T-helper 17 cell (primary cell): ENCODE data around the gene HRH1. TPM values are rescaled to one million over a fixed set of nuclear protein-coding genes. Genes with fewer than 3 reads are reported as not detected.

Experiments
- ATAC-seq: fragments of 150-1000 bp; cut with Tn5 transposase; 2 replicates; pipeline ENCODE4 v1.10.0; 2021; ENCODE audit warnings: mild to moderate bottlenecking, moderate library complexity
- DNase-seq, 3 donors: peaks; one replicate each; pipeline versions ENCODE4 v3.0.0 to v3.0.0-alpha.2; 2020 to 2021
- H3K9me3 ChIP-seq: one replicate; pipeline ENCODE4 v1.7.0; 2013; ENCODE audit warnings: low read length, mild to moderate bottlenecking; ENCODE audit not compliant: control insufficient read depth, poor library complexity, severe bottlenecking
- H3K27ac Mint-ChIP-seq: one replicate; pipeline ENCODE4 v1.8.0; 2022; ENCODE audit warnings: mild to moderate bottlenecking, moderate library complexity, mixed read lengths
- H3K27me3 Mint-ChIP-seq: one replicate; pipeline ENCODE4 v1.8.0; 2022; ENCODE audit warnings: mixed read lengths
- H3K36me3 Mint-ChIP-seq: one replicate; pipeline ENCODE4 v1.8.0; 2022; ENCODE audit warnings: low read depth, mixed read lengths
- H3K4me1 Mint-ChIP-seq: one replicate; pipeline ENCODE4 v1.8.0; 2022; ENCODE audit warnings: mild to moderate bottlenecking, mixed read lengths
- H3K4me3 Mint-ChIP-seq: one replicate; pipeline ENCODE4 v1.8.0; 2022; ENCODE audit warnings: mild to moderate bottlenecking, moderate library complexity, mixed read lengths
- total RNA-seq, 4 donors: library from RNA in 2 of 4; stranded (reverse) in 2 of 4; gene quantifications; one replicate each; pipeline ENCODE4 v1.2.3 and lab custom pipeline; 2022 to 2026

Gene HRH1
- total RNA-seq, 2 donors from 2014 or later, result not detected

- ATAC-seq, result no peak
- Mint-ChIP-seq H3K27ac (peak overlapping the region; percentile 39), H3K36me3 (peaks cover 11% of the 10 kb centered on the region), H3K4me3 (no peak overlapping the region), H3K27me3 (no peaks in the 10 kb centered on the region), H3K4me1 (peaks cover 10% of the 10 kb centered on the region)
- DNase-seq, result no peak
- H3K9me3 ChIP-seq, result no peaks in the 10 kb centered on the region
These were observed 146.7 kb downstream of the HRH1 start for GRCh38 chr3:11300970-11301369.

- H3K27me3 Mint-ChIP-seq, result no peaks in the 10 kb centered on the region
- H3K4me1 Mint-ChIP-seq, result peaks cover 12% of the 10 kb centered on the region
- H3K9me3 ChIP-seq, result no peaks in the 10 kb centered on the region
- no peak for ATAC-seq
- H3K36me3 Mint-ChIP-seq, result peaks cover 8% of the 10 kb centered on the region
- no peak overlapping the region for H3K27ac Mint-ChIP-seq
- DNase-seq, result no peak
- H3K4me3 Mint-ChIP-seq, result no peak overlapping the region
These were observed 148.2 kb downstream of the HRH1 start for GRCh38 chr3:11302444-11302843.

GRCh38 chr3:11304175-11304574 is 149.9 kb downstream of the HRH1 start:
- ATAC-seq, result no peak
- H3K27ac Mint-ChIP-seq, result no peak overlapping the region
- peaks cover 17% of the 10 kb centered on the region for H3K36me3 Mint-ChIP-seq
- no peak overlapping the region for H3K4me3 Mint-ChIP-seq
- peaks cover 20% of the 10 kb centered on the region for H3K4me1 Mint-ChIP-seq
- no peak for DNase-seq
- H3K9me3 ChIP-seq, result no peaks in the 10 kb centered on the region
- H3K27me3 Mint-ChIP-seq, result no peaks in the 10 kb centered on the region

GRCh38 chr3:11305509-11305908 is 151.2 kb downstream of the HRH1 start:
- peaks cover 17% of the 10 kb centered on the region for H3K36me3 Mint-ChIP-seq
- peaks cover 20% of the 10 kb centered on the region for H3K4me1 Mint-ChIP-seq

GRCh38 chr3:11306817-11307589 is 152.7 kb downstream of the HRH1 start:
- Mint-ChIP-seq H3K27me3 (no peaks in the 10 kb centered on the region), H3K36me3 (peaks cover 15% of the 10 kb centered on the region), H3K4me3 (no peak overlapping the region), H3K4me1 (peaks cover 20% of the 10 kb centered on the region), H3K27ac (peak overlapping the region; percentile 61)
- DNase-seq (no peak), ATAC-seq (peak; percentile 52)
- H3K9me3 ChIP-seq, result no peaks in the 10 kb centered on the region

More at GRCh38 chr3:11305509-11305908, 151.2 kb downstream of the HRH1 start:
- no peak for ATAC-seq
- H3K27me3 Mint-ChIP-seq, result no peaks in the 10 kb centered on the region
- H3K27ac Mint-ChIP-seq, result peak overlapping the region; percentile 61
- DNase-seq, result no peak
- no peak overlapping the region for H3K4me3 Mint-ChIP-seq
- no peaks in the 10 kb centered on the region for H3K9me3 ChIP-seq

- H3K27me3 Mint-ChIP-seq, result no peaks in the 10 kb centered on the region
- no peak for ATAC-seq
- H3K36me3 Mint-ChIP-seq, result peaks cover 15% of the 10 kb centered on the region
- peaks cover 20% of the 10 kb centered on the region for H3K4me1 Mint-ChIP-seq
- H3K27ac Mint-ChIP-seq, result peak overlapping the region; percentile 61
- DNase-seq, result no peak
- no peaks in the 10 kb centered on the region for H3K9me3 ChIP-seq
- H3K4me3 Mint-ChIP-seq, result no peak overlapping the region
These were observed 153.6 kb downstream of the HRH1 start for GRCh38 chr3:11307830-11308432.

- DNase-seq, result no peak
- Mint-ChIP-seq H3K4me3 (no peak overlapping the region), H3K4me1 (peaks cover 19% of the 10 kb centered on the region), H3K27me3 (no peaks in the 10 kb centered on the region), H3K27ac (no peak overlapping the region), H3K36me3 (peaks cover 21% of the 10 kb centered on the region)
- H3K9me3 ChIP-seq, result no peaks in the 10 kb centered on the region
- ATAC-seq, result no peak
These were observed 156.0 kb downstream of the HRH1 start for GRCh38 chr3:11310258-11310657.

- no peak for ATAC-seq
These were observed 157.9 kb downstream of the HRH1 start for GRCh38 chr3:11312166-11312565.

More at GRCh38 chr3:11312166-11312565, 157.9 kb downstream of the HRH1 start:
- H3K27me3 Mint-ChIP-seq, result no peaks in the 10 kb centered on the region
- peaks cover 28% of the 10 kb centered on the region for H3K36me3 Mint-ChIP-seq
- DNase-seq, result no peak
- peak overlapping the region; percentile 41 for H3K27ac Mint-ChIP-seq
- no peak overlapping the region for H3K4me3 Mint-ChIP-seq
- H3K9me3 ChIP-seq, result no peaks in the 10 kb centered on the region
- H3K4me1 Mint-ChIP-seq, result peaks cover 11% of the 10 kb centered on the region

Other genes with a start within 250 kb of the HRH1 start
- gene SLC6A1, start 161.7 kb upstream of the HRH1 start, total RNA-seq, result not detected
- 10 to 100 TPM; 34.0 to 36.9 TPM for gene ATG7, start 117.9 kb downstream of the HRH1 start, total RNA-seq